ENCODE data around the gene BLTP3A.
"Not testable (repeated sequence)": the region's sequence is repeated elsewhere in the genome, so short reads cannot be mapped to it uniquely, and the experiment has no call there.

BLTP3A gene

GRCh38 chr6:34791701-34792604 is at the start of gene BLTP3A:
BLTP3A (plus strand) TSS chr6:34792083; CDS start chr6:34792251, 168 bp downstream.
- peak; percentile 48 to 76 (median 56) for DNase-seq

GRCh38 chr6:34742094-34742493 is 49.8 kb upstream of the BLTP3A start:
- DNase-seq = no peak

GRCh38 chr6:34743625-34744293 is 48.1 kb upstream of the BLTP3A start:
- no peak for DNase-seq

- DNase-seq = not testable (repeated sequence)
Measured at GRCh38 chr6:34744294-34744647, 47.6 kb upstream of the BLTP3A start.

GRCh38 chr6:34745277-34746103 is 46.4 kb upstream of the BLTP3A start:
- no peak for DNase-seq

- DNase-seq = no peak
Measured at GRCh38 chr6:34746104-34746846, 45.6 kb upstream of the BLTP3A start.

- DNase-seq = no peak
Measured at GRCh38 chr6:34748757-34749156, 43.1 kb upstream of the BLTP3A start.

- peak in 3 of 6 experiments; percentile 16 to 40 (median 29) for DNase-seq
Measured at GRCh38 chr6:34756513-34756856, 35.4 kb upstream of the BLTP3A start.

GRCh38 chr6:34757687-34758274 is 34.1 kb upstream of the BLTP3A start:
- no peak for DNase-seq

- no peak for DNase-seq
Measured at GRCh38 chr6:34760108-34760507, 31.8 kb upstream of the BLTP3A start.

- not testable (repeated sequence) for DNase-seq
Measured at GRCh38 chr6:34761681-34762080, 30.2 kb upstream of the BLTP3A start.

- DNase-seq = no peak
Measured at GRCh38 chr6:34768148-34768547, 23.7 kb upstream of the BLTP3A start.

- DNase-seq = no peak
Measured at GRCh38 chr6:34771727-34772126, 20.2 kb upstream of the BLTP3A start.

GRCh38 chr6:34772940-34773339 is 18.9 kb upstream of the BLTP3A start:
- DNase-seq = no peak

GRCh38 chr6:34773916-34774315 is 18.0 kb upstream of the BLTP3A start:
- DNase-seq = no peak

- no peak for DNase-seq
Measured at GRCh38 chr6:34774967-34775366, 16.9 kb upstream of the BLTP3A start.

- DNase-seq = not testable (repeated sequence)
Measured at GRCh38 chr6:34785375-34785774, 6.5 kb upstream of the BLTP3A start.

GRCh38 chr6:34787152-34787551 is 4.7 kb upstream of the BLTP3A start:
- not testable (repeated sequence) for DNase-seq

- no peak for DNase-seq
Measured at GRCh38 chr6:34788111-34788510, 3.8 kb upstream of the BLTP3A start.

GRCh38 chr6:34791164-34791700 is 651 bp upstream of the BLTP3A start:
- DNase-seq = peak in 2 of 6 experiments; percentile 28 to 43

- peak in 2 of 6 experiments; percentile 17 to 48 for DNase-seq
Measured at GRCh38 chr6:34792605-34793500, 970 bp downstream of the BLTP3A start.
